HG03439 (cell line): ENCODE results near the gene ADIPOR2.
"Not testable (repeated sequence)": the region's sequence is repeated elsewhere in the genome, so short reads cannot be mapped to it uniquely, and the experiment has no call there.

ENCODE experiments used
- ATAC-seq: cut with Tn5 transposase; IDR thresholded peaks from one replicate; pipeline ENCODE4 v1.9.1; 2021; ENCODE audit warnings: mild to moderate bottlenecking, moderate library complexity; ENCODE audit not compliant: unreplicated experiment

Gene ADIPOR2

DNA sequence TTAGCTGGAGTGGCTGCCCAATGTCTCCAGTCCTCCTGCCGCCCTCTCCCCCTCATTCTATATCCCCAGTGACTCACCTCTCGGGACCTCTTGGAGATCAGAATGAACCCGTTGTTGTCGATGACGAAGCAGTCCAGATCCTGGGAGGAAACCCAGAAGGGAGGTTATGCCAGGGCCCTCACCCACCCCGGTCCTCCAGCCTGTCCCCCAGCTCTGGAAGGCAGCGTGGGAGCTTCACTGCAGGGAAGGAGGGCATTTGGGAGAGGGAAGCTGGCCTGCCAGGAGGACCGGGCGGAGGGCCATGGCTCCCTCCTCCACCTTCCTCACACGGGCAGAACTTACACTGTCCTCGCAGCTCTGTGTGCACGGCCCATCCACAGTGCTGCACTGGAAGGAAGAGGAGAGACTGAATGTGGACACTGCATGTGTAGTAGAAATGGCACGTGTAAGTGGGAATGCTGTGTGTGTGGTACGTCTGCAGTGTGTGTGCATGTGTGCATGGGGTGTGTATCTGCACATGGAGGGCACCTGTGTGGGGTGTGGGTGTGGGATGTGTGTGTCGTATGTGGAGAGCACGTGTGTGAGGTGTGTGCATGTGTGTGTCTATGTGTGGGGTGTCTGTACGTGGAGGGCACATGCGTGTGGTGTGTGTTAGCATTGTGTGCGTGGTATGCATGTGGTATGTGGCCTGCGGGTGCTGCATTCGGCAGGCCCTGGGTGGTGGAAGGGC lies 119.5 kb downstream of the ADIPOR2 start:
- ATAC-seq: no peak

GRCh38 chr12:1810931-1811280 lies 120.0 kb downstream of the ADIPOR2 start:
- no peak for ATAC-seq

- ATAC-seq: no peak
Observed at GRCh38 chr12:1811281-1811947, 120.5 kb downstream of the ADIPOR2 start.

DNA sequence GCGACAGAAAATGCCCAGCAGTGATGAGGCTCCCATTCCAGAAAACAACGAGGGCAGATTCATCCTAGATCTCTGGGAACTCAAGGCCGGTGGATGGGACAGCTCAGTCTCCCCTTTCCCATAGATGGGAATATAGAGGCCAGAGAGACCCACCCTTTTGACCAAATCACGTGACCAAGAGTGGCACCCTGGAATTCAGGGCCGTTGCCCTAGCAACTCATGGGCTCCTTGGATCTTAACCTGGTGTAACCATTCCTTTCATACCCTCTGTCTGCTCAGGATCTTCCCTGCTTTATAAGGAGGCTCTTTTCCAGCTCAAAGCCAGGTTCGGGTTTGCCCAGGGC lies 121.0 kb downstream of the ADIPOR2 start:
- ATAC-seq: no peak

DNA sequence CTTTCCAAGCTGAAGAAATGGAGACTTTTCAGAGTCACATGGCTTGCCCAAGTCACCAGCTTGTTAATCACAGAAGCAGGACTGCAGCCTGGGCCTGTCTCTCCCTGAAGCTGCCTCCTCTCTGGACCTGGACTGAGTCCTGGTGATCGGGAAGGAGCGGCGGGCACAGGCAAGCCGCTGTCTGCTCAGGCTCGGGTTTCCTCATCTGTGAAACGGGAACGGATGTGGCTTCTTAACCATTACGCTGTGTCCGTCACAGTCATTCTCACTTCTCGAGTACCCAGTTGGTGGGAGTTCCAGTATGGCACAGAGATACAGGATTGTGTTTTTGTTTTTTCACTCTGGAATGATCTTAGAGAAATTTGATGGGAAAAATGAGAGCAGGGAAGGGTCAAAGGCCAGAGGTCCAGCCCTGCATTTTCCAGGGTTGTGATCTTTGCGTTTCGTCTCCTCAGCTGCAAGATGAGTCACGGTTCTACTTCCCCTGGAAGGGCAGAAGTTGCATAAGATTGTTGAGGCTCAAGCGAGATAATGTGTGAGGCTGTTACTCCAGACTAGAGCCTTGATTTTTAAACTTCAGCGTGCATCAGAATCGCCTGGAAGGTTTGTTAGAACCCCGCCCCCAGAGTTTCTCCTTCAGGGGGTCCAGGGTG lies 121.9 kb downstream of the ADIPOR2 start:
- ATAC-seq: no peak

DNA sequence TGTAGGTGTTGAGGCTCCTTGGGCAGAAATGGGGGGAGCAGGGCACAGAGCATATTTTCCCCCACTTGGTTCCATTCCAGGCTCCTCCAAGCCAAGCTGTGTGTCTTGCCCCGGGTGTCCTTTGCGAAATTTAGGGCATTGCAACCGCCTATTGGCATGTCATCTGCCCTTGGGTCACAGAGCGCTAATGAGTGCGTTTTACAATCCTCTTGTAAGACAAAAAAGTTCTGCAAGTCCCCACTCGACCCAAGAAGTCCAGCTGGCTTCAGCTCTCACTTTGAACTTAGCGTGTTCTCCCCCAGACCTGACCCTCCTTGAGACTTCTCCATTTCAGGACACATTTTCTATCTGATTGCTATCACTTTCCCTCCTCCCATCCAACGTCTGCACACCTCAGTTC lies 123.4 kb downstream of the ADIPOR2 start:
- ATAC-seq: no peak

GRCh38 chr12:1815108-1815507 lies 124.2 kb downstream of the ADIPOR2 start:
- no peak for ATAC-seq

DNA sequence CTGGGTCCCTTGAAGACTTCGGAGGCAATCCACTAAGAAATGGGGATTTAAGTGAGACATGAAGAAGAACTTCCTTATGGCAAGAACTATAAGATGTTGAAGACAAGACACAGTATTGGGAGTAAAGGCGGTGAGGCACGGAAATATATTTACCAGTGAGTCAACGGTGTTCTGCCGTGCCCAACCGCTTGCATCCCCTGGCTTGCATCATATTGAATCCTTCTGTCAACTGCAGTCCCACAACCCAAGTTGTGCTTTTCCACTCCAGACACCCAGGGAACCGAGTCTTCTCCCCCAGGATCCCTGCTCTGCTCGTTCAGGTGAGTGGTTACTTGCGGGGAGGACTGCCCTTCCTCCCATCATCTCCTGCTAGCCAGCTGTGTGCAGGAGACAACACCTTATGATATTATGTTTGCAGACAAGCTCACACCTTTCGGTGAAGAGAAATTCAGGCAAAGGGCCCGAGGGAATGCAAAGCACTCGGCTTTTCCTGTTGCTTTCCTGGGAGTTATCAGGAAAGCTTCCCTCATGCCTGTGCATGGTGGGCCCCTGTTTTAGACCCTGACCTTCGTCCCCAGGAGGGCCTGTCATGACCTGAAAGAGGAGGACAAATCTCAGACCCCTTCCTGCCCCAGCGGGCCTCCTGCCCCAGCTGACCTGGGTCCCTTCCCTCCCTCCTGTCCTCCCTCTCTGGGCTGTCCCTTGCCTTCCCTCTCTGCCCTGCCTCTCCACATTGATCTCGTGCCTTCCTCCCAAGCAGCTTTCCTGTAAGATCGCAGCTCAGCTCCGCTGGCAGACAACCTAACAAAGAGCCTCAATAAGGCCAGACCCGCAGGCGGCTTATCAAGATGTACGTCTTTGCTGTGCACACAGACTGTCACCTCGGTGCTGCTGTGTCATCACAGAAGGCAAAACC lies 125.2 kb downstream of the ADIPOR2 start:
- ATAC-seq: no peak

DNA sequence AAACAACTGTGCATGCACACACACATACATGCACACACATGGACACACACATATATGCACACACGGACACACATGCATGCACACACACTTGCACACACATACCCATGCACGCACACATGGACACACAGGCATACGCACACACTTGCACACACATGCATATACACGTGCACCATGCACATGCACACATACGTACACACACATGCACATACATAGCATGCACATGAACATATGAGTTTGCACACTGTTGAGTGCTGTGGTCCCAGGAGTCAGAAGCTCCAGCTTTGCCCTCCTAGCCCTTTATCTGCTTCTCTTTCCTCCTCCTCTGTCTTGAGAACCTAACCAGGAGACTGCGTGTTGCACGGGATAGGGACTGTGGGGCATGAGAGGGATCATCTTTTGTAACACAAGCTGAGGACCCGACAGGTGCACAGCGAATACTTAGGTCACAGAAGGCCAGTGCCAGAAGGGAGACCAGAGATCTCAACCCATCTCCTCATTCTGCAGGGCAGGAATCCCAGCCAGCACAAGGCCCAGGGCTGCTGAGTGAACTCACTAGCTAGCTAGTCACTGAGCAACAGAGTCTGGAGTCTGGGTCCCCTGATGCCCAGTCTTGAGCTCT lies 126.0 kb downstream of the ADIPOR2 start:
- ATAC-seq: no peak

DNA sequence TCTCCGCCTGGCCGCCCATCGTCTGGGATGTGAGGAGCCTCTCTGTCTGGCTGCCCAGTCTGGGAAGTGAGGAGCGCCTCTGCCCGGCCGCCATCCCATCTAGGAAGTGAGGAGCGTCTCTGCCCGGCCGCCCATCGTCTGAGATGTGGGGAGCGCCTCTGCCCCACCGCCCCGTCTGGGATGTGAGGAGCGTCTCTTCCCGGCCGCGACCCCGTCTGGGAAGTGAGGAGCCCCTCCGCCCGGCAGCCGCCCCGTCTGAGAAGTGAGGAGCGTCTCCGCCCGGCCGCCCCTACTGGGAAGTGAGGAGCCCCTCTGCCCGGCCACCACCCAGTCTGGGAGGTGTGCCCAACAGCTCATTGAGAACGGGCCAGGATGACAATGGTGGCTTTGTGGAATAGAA lies 127.1 kb downstream of the ADIPOR2 start:
- not testable (repeated sequence) for ATAC-seq

DNA sequence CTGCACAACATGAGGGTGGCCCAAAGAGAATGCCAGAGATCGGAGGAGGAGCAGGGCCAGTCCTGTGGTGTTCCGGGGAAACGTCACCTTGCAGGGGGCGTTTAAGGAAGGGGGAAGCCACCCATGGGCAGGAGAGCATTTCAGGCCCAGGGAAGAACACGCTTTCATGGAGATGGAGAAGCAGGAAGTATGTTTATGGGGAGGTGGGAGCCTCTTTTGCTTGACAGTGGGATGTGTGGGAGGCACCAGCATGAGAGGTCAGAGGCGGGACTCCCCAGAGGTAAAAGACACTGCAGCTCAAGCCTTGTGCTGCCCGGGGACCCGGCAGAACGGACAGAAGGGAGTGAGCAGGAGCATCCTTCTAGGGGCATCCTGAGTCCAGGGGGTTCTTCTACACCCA lies 128.2 kb downstream of the ADIPOR2 start:
- ATAC-seq: no peak

- no peak for ATAC-seq
Observed at GRCh38 chr12:1819571-1819970, 128.7 kb downstream of the ADIPOR2 start.

DNA sequence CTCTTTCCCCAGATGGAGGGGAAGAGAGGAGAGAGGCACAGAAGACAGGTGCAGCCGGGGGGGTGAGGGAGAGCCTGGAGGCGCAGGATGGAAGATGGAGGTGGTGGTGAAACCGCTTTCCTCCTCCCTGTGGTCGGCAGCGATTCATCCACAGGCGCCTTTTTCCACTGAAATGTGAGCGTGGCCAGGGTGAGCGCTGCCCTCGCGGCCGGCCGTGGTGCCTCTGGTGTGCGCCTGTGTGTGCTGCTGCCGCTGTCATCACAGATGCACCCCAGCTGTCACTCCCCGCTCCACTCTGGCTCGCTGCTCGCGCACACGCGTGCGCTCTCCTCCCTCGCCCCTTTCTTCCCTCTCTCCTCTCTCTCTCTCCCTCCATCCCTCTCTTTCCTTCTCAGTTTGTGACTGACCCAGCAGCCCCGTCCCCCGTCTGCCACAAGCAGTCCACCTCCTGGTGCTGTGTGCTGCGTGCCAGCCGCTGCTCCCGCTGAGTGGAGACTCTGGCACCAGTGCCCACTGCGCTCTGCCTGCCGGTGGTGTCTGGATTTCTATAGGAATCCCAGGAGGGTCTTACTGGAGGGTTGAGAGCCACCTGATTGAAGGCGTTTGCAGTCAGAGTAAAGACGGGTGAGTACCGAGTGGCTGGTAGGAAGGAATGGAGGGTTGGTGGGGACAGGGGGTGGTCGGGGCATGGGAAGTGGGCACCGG lies 129.5 kb downstream of the ADIPOR2 start, which contains the start of gene LRTM2:
Gene LRTM2 (plus strand): TSS at position 375 of the 705 bp plus-strand sequence. CDS start 7,584 bp downstream, outside the sequence.
- no peak for ATAC-seq

GRCh38 chr12:1820896-1821291 lies 130.0 kb downstream of the ADIPOR2 start:
- ATAC-seq: no peak

DNA sequence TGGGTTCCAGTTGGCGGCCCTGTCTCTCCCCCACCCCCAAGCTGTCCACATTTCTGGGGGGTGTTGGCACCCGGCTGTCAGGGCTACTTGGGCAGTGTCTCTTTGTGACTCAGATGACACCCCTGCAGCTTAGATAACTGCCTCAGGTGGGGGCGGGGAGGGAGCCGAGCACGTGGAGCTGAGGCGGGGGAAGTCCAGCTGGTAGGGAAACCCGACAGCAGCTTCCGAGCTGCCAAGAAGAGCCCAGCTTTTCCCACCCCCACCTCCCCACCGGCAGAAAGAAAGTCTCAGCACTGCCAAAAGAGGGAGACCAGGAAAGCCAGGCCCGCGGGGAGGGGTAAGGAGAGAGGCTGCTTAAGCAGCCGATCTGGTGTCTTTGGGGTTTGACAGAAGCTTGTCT lies 130.9 kb downstream of the ADIPOR2 start:
- no peak for ATAC-seq

GRCh38 chr12:1822699-1823098 lies 131.8 kb downstream of the ADIPOR2 start:
- no peak for ATAC-seq

GRCh38 chr12:1823237-1823636 lies 132.4 kb downstream of the ADIPOR2 start:
- ATAC-seq: no peak

GRCh38 chr12:1825382-1826102 lies 134.7 kb downstream of the ADIPOR2 start:
- ATAC-seq: no peak

- no peak for ATAC-seq
Observed at GRCh38 chr12:1826401-1826800, 135.5 kb downstream of the ADIPOR2 start.
